Myocyte (in vitro differentiated cells): ENCODE data around the gene TFEB. TPM values are rescaled to one million over a fixed set of nuclear protein-coding genes. Genes with fewer than 3 reads are reported as not detected.

Source experiments
- DNase-seq: peaks from one replicate; pipeline ENCODE4 v3.0.0-alpha.2; 2012; ENCODE audit warnings: low read depth
- polyA plus RNA-seq: library from polyadenylated mRNA; unstranded; fragments of >200 nt; gene quantifications from one replicate; pipeline ENCODE4 v1.2.1, GENCODE V29; 2012; ENCODE audit warnings: missing spikeins
- total RNA-seq: library from RNA; depleted of rRNA; stranded (reverse); fragments of >200 nt; gene quantifications from 2 replicates; pipeline ENCODE4 v1.2.3, GENCODE V29; 2014

Gene TFEB
- total RNA-seq = 6.4 and 10.6 TPM in 2 replicates
- 13.6 TPM for polyA plus RNA-seq

DNA sequence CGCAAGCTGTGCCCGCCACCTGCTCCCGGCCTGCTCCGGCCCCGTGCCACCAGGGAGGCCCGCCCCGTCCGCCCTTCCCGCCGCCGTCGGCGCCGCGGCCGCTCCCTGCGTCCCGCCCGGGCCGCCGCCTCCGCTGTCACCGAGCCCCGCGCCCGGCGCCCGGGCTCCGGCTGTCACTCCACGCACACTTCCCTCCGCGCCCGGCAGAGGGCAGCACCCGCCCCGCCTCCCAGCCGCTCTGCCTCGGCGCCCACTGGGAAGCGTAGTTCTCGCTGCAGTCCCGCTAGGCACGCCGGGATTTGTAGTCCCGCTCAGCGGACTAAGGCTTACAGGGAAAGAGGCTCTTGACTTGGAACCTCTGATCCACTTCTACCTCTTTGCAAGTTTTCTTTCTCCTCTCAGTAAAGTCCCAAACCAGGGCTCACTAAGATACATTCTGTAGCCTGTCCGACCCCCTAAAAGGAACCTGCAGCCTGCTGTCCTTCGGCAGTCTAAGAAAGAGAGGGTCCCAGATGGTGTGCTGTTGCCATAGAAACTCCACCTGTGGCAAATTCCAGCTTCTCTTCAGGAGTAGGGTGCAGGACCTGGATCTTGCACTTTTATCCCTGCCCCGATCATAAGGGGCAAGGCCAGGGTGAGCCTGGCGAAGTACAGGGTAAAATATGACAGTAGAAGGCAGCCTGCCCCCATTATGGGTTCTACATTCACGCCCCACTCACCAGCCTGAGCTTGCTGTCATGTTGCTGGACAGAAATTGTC, at the start of gene TFEB:
TFEB (minus strand) TSS at position 182 of the 759 bp plus-strand sequence. CDS start 44,395 bp downstream, outside the sequence.
- DNase-seq = peak; percentile 90

- DNase-seq = no peak
Measured at GRCh38 chr6:41784581-41785171, 49.3 kb upstream of the TFEB start.

DNA sequence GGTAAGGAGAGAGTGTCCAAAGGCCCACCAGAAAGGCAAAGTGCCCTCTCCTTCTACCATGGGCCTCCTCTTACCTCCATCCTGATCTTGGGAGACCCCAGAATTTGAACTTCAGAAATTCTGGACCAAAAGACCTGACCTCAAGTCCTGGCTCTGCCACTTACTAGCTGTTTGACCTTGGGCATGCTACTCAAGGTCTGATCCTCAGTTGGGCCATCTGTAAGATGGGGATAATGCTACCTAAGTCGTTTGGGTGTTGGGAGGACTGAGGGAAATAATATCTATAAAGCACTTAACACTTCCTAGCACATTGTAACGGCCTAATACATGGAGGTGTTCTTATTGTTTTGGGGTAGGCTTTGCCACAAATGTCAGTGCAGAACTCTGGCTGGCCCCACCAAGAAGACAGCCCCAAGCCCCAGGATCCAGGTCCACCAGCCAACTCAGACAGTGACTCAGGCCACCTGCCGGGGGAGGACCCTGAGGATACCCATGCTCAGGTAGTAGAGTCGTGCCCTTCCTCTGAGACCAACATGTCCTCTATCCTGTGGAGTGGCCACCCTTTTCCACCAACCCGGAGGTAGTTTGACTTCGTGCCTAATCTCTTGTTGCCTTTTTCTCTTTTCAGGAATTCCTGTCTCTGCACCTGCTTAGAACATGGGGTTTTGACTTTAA, 47.8 kb upstream of the TFEB start:
- DNase-seq = no peak

DNA sequence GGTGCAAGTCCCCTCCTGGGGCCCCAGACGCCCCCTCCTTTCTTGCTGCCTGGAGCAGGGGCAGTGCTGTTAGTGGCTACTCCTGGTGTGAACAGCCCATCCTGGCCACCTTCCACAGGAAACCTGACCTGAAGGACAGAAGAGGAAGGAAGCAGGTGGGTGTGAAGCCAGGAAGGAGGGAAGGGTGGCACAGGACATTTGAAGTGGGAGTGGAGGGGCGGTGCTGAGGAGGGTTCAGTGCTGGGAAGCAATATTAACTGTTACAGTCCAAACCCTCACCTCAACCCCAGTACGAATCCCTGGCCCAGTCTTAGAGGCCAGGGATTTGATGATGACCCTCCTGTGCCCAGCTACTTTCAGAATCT, 45.9 kb upstream of the TFEB start:
- DNase-seq = no peak

DNA sequence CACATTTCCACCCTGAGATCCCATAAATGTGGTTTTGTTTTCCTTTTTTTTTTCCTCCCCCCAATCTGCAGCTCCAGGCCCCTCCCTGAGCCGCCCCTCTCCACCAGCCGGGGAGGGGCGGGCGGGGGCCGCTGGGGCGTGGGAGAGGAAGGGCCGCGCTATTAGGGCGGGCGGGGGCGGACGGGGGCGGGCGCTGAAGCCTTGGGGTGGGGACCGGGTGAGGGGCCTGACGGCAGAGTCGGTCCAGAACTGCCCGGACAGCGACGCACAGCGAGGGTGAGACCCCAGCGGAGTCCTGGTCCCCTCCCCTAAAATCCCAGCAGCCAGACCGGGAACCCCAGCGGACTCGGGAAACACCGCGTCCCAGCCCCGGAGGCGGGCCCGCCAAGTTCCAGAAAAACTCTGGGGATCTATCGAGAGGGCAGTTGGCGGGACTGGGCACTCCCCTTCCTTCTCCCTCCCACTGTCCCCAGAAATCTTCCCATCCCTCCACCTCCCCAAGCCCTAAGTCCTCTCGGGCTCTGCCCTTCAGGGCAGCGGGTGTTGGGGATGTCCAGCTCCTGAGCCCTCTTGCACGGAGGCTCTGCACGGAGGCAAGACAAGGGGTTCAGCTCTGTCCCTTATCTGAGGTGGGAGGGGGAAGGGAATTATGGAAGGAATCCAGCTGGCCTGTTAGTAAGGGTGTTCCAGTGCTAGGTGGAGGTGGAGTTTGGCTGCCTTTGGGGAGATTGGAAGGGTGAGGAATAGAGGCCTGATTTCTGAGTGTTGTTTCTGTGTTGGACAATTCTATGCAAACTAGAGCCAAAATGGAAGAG, 45.4 kb upstream of the TFEB start, which contains the start of gene PRICKLE4:
PRICKLE4 (plus strand) TSS at position 232 of the 815 bp plus-strand sequence. CDS start 2,692 bp downstream, outside the sequence.
- DNase-seq = peak; percentile 38

DNA sequence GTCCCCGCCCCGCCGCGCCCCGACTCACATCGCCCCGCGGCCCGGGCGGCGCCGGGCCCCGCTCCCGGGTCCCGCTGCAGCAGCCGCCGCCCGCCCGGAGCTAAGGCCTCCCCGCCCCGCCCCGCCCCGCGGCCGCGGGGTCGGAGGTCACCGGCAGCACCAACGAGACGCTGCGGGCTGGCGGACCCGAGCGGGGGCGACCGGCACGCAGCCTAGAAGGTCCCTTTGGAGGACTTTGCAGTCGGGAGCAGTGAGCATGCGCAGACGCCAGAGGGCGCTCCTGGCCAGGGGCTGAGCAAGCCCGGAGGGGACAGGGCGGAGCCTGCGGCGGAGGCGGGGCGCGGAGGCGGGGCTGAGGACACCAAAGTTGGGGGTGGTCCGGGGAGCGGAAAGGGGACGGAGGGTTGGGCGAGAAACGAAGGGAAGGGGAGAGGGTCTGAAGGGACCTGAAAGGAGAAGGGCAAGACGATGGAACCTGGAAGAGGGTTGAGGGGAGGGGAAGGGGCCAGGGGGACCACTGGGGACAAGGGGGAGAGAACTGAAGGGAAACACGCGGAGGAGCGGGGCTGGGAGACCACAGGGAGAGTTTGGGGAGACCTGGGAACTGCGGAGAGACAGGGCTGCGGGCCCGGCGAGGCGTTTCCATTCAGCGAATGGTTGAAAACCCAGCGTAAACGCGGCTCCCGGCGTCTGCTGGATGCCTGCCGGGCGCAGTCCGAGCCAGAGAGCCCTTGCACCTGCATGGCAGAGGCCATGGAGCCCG, 44.6 kb upstream of the TFEB start, which contains the start of gene FRS3:
FRS3 (minus strand) TSS at position 113 of the 763 bp plus-strand sequence. CDS start 2,913 bp downstream, outside the sequence.
- DNase-seq = peak; percentile 97

DNA sequence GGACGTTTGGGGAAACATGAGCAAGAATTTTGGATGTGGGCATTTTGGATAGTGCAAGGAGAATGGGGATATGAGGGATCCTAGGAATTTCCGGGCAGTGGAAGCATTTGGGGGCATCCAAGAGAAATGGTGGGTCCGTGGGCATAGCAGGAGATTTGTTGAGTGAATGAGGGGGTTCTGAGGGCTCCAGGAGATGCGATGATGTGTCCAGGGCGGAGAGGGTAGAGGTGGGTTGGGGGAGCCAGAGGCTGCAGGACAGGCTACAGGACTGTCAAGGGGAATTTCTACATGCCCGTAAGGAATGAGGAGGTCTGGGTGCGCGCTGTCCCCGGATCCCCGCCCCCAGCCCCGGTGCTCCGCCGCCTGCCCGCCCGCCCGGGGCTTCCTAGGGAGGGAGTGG, 43.9 kb upstream of the TFEB start:
- peak; percentile 11 for DNase-seq

GRCh38 chr6:41778895-41779294, 43.5 kb upstream of the TFEB start:
- no peak for DNase-seq

GRCh38 chr6:41777551-41778285, 42.3 kb upstream of the TFEB start:
- DNase-seq = no peak

- DNase-seq = no peak
Measured at GRCh38 chr6:41775293-41775882, 40.0 kb upstream of the TFEB start.

DNA sequence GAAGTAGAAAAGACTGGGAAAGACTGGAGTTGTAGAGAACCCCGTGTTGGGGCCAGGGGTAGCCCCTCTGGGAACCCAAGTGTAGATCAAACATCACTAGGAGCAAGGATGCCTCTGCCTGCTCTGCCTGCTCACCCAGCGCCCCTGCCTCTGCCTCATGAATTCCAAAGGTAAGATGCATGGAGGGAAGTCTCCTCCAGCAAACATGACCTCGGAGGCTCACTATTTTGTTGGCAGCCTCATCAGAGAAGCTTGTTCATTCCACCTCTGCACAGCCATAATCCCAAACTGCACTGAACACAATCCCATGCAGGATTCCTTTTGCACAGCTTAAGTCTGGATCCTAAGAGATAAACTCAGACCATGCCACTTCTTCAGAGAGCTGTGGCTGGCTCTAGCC, 39.4 kb upstream of the TFEB start:
- DNase-seq = no peak

- no peak for DNase-seq
Measured at GRCh38 chr6:41771058-41771983, 35.9 kb upstream of the TFEB start.

- DNase-seq = no peak
Measured at GRCh38 chr6:41770381-41771057, 35.1 kb upstream of the TFEB start.

- DNase-seq = no peak
Measured at GRCh38 chr6:41769376-41769775, 34.0 kb upstream of the TFEB start.

DNA sequence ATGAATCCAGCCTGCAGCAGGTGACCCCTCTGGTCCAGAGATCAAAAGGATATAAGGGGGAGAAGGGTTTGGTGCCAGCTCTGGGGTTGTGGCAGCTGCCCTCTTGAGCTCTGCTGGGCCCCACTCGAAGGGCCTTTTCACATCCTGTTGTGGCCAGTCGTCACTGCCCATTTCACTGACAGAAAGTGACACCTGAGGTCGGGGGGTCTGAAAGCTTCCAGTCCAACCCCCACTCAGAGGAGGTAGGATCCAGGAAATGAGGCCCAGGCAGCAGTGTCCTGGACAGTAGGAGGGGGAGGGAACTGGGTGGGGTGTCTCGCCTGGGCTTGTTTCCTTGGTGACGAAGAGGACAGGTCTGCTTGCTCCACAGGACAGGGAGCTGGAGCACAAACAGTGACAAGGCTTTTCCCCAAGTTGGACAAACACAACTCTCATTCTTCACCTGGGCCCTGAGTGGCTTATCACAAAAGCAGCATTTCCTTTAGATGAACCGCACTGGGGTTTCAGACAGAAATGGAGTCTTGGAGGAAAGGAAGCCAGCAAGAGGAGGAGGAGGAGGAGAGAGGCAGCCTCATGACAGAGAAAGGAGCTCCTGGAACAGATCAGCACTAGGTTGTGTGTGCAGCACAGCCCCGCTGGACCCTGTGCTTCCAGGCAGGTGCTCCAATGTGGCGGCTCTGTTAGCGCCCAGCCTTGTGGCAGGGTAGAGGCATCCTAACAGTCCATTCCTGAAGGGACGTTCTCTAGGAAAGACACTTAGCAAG, 33.3 kb upstream of the TFEB start:
- DNase-seq = no peak

GRCh38 chr6:41767112-41767833, 31.9 kb upstream of the TFEB start:
- DNase-seq = no peak
